Liver (tissue), 9 donors: Measurements from ENCODE around the gene REG3A. TPM values are rescaled to one million over a fixed set of nuclear protein-coding genes. Genes with fewer than 3 reads are reported as not detected.

Source experiments
- DNase-seq: peaks from one replicate; pipeline ENCODE4 v3.0.0-alpha.2; 2017; ENCODE audit warnings: low spot score
- H3K27ac ChIP-seq, 2 donors: one replicate each; pipeline ENCODE4 v1.7.0; 2013; ENCODE audit warnings: inconsistent platforms in 2 of 2, low read length in 2 of 2, control low read depth in 1 of 2, low read depth in 1 of 2, mild to moderate bottlenecking in 1 of 2
- H3K27me3 ChIP-seq, 4 donors: one replicate each; pipeline versions ENCODE4 v1.6.1 to v1.7.0; 2013; ENCODE audit warnings: low read length in 3 of 4, inconsistent platforms in 1 of 4, mild to moderate bottlenecking in 1 of 4, moderate library complexity in 1 of 4; ENCODE audit not compliant: control insufficient read depth in 4 of 4, insufficient read depth in 4 of 4
- H3K36me3 ChIP-seq, 4 donors: one replicate each; pipeline versions ENCODE4 v1.6.1 to v1.7.0; 2013; ENCODE audit warnings: low read length in 3 of 4, mild to moderate bottlenecking in 3 of 4, low read depth in 1 of 4, moderate library complexity in 1 of 4; ENCODE audit not compliant: control insufficient read depth in 4 of 4, insufficient read depth in 3 of 4
- H3K4me1 ChIP-seq, 4 donors: one replicate each; pipeline versions ENCODE4 v1.6.1 to v1.7.0; 2013; ENCODE audit warnings: low read length in 3 of 4, mild to moderate bottlenecking in 3 of 4, moderate library complexity in 1 of 4; ENCODE audit not compliant: control insufficient read depth in 4 of 4, insufficient read depth in 4 of 4
- H3K4me3 ChIP-seq, 3 donors: one replicate each; pipeline versions ENCODE4 v1.6.1 to v1.7.0; 2013; ENCODE audit warnings: low read length in 3 of 3, control low read depth in 1 of 3, low read depth in 1 of 3, mild to moderate bottlenecking in 1 of 3
- H3K9ac ChIP-seq, 2 donors: one replicate each; pipeline ENCODE4 v1.7.0; 2013; ENCODE audit warnings: low read length in 2 of 2, mild to moderate bottlenecking in 2 of 2, moderate library complexity in 2 of 2, control low read depth in 1 of 2, low read depth in 1 of 2
- H3K9me3 ChIP-seq, 4 donors: one replicate each; pipeline versions ENCODE4 v1.6.1 to v1.7.0; 2013; ENCODE audit warnings: low read length in 3 of 4; ENCODE audit not compliant: control insufficient read depth in 4 of 4
- EGR1 ChIP-seq, 2 donors: IDR thresholded peaks; 2 replicates each; pipeline ENCODE4 v1.6.1; 2016 to 2018; ENCODE audit warnings: antibody characterized with exemption in 2 of 2, low read depth in 2 of 2
- FOXA1 ChIP-seq: IDR thresholded peaks from 2 replicates; pipeline ENCODE4 v1.6.1; 2016; ENCODE audit warnings: antibody characterized with exemption
- FOXA2 ChIP-seq: IDR thresholded peaks from 2 replicates; pipeline ENCODE4 v1.6.1; 2016; ENCODE audit warnings: antibody characterized with exemption
- GABPA ChIP-seq, 2 donors: IDR thresholded peaks in 1 of 2; conservative IDR thresholded peaks in 1 of 2; 2 replicates each; pipeline ENCODE4 v1.6.1; 2016; ENCODE audit warnings: antibody characterized with exemption in 2 of 2, mild to moderate bottlenecking in 1 of 2, moderate library complexity in 1 of 2
- HNF4G ChIP-seq: IDR thresholded peaks from 2 replicates; pipeline ENCODE4 v1.6.1; 2016; ENCODE audit warnings: antibody characterized with exemption
- JUND ChIP-seq, 2 donors: IDR thresholded peaks; 2 replicates each; pipeline ENCODE4 v1.6.1; 2016; ENCODE audit warnings: antibody characterized with exemption in 2 of 2
- NR2F2 ChIP-seq: IDR thresholded peaks from 2 replicates; pipeline ENCODE4 v1.6.1; 2016; ENCODE audit warnings: antibody characterized with exemption
- RAD21 ChIP-seq, 2 donors: IDR thresholded peaks; 2 replicates each; pipeline ENCODE4 v1.6.1; 2016; ENCODE audit warnings: antibody characterized with exemption in 2 of 2, mild to moderate bottlenecking in 2 of 2
- RXRA ChIP-seq, 2 donors: IDR thresholded peaks; 2 replicates each; pipeline ENCODE4 v1.6.1; 2017 to 2018; ENCODE audit warnings: antibody characterized with exemption in 2 of 2, mild to moderate bottlenecking in 1 of 2
- SP1 ChIP-seq: IDR thresholded peaks from 2 replicates; pipeline ENCODE4 v1.6.1; 2018; ENCODE audit warnings: antibody characterized with exemption, mild to moderate bottlenecking
- TAF1 ChIP-seq: conservative IDR thresholded peaks from 2 replicates; pipeline ENCODE4 v1.6.1; 2016; ENCODE audit warnings: antibody characterized with exemption, mild to moderate bottlenecking
- YY1 ChIP-seq: IDR thresholded peaks from 2 replicates; pipeline ENCODE4 v1.6.1; 2016; ENCODE audit warnings: antibody characterized with exemption, mild to moderate bottlenecking
- polyA plus RNA-seq, 2 donors: library from polyadenylated mRNA; stranded (reverse) in 1 of 2; unstranded in 1 of 2; fragments of 200-250 nt in 1 of 2; fragments of >200 nt in 1 of 2; fragmentation: Nextera tagmentation in 1 of 2; extraction: Ambion mirVana in 1 of 2; gene quantifications; one replicate each; pipeline versions ENCODE4 v1.2.1 to v1.2.3, GENCODE V29; 2013 to 2015
- total RNA-seq, 2 donors: library from RNA; depleted of rRNA; stranded (reverse); fragments of >200 nt; gene quantifications; one replicate each; pipeline ENCODE4 v1.2.3, GENCODE V29; 2014
- TF ChIP-seq, protein P1 (sequence below): IDR thresholded peaks from 2 replicates; pipeline ENCODE4 v1.6.1; 2016; ENCODE audit warnings: antibody characterized with exemption, mild to moderate bottlenecking
- TF ChIP-seq, protein P2 (sequence below): IDR thresholded peaks from 2 replicates; pipeline ENCODE4 v1.6.1; 2016; ENCODE audit warnings: antibody characterized with exemption
- TF ChIP-seq, protein P3 (sequence below): IDR thresholded peaks from 2 replicates; pipeline ENCODE4 v1.6.1; 2016; ENCODE audit warnings: antibody characterized with exemption
- TF ChIP-seq, protein P4 (sequence below): fragments of 150-350 bp; IDR thresholded peaks from 2 replicates; pipeline ENCODE4 v1.5.1; 2017; ENCODE audit warnings: improper control_type of control experiment, low read depth, low read length; ENCODE audit not compliant: missing input control
- TF ChIP-seq, protein P5 (sequence below): IDR thresholded peaks from 2 replicates; pipeline ENCODE4 v1.6.1; 2016; ENCODE audit warnings: antibody characterized with exemption
- donor health status: healthy.
- donor health status: healthy.
- donor health status: healthy.
- donor health status: healthy.
- donor health status: healthy.

REG3A gene
- total and polyA plus RNA-seq, 4 donors = 0.15 TPM; not detected in 3

DNA sequence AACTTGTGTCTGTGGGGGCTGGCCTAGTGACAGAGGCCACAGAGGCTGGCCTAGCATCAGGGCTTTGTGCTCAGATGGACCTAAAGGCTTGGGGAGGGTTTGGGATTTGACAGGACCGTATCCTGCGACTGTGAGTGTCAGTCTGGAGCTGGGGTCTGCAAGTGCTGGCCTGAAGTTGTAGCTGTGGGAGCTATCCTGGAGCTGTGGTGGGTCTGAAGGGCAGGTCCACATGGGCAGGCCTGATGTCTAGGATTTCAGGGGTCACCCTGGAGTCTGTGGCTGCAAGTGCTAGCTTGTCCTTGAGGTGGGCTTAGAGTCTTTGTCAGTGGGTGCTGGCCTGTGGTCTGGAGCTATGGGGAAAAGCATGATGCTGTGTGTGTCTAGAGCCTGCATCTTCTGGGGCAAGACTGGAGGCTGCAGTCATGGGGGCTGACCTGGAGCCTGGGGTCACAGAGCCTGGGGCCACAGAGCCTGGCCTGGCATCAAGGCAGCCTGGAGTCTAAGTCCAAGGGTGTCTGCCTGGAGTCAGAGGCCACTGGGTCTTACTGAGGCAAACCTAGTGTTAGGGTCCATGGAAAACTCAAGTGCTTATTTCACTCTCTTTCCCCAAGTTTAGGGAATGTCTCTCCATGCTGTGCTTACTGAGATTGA, 3.6 kb downstream of the REG3A start (continued):
- TF ChIP-seq, protein P1, sequence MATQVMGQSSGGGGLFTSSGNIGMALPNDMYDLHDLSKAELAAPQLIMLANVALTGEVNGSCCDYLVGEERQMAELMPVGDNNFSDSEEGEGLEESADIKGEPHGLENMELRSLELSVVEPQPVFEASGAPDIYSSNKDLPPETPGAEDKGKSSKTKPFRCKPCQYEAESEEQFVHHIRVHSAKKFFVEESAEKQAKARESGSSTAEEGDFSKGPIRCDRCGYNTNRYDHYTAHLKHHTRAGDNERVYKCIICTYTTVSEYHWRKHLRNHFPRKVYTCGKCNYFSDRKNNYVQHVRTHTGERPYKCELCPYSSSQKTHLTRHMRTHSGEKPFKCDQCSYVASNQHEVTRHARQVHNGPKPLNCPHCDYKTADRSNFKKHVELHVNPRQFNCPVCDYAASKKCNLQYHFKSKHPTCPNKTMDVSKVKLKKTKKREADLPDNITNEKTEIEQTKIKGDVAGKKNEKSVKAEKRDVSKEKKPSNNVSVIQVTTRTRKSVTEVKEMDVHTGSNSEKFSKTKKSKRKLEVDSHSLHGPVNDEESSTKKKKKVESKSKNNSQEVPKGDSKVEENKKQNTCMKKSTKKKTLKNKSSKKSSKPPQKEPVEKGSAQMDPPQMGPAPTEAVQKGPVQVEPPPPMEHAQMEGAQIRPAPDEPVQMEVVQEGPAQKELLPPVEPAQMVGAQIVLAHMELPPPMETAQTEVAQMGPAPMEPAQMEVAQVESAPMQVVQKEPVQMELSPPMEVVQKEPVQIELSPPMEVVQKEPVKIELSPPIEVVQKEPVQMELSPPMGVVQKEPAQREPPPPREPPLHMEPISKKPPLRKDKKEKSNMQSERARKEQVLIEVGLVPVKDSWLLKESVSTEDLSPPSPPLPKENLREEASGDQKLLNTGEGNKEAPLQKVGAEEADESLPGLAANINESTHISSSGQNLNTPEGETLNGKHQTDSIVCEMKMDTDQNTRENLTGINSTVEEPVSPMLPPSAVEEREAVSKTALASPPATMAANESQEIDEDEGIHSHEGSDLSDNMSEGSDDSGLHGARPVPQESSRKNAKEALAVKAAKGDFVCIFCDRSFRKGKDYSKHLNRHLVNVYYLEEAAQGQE = no peak

DNA sequence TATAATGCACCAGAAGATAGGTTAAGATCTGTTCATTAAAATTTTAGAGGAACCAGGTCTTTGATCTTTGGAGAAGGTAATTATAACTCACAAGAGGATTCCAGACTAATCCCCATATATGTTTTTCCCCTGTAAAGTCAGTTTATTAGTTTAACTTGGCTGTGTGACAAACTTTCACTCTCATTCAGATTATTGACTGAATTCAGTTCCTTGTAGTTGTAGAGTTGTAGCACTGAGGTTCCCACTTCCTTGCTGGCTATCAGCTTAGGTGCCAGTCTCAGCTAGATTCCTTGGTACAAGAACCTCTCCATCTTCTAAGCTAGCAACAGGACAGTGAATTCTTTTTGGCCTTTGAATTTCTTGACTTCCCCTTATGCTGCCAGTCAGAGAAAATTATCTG, 20.1 kb downstream of the REG3A start:
- no peak for DNase-seq
- no peaks in the 10 kb centered on the region for H3K27me3 ChIP-seq

More for the DNA sequence above, 20.1 kb downstream of the REG3A start:
- H3K4me1 ChIP-seq = no peaks in the 10 kb centered on the region
- no peak overlapping the region for H3K4me3 ChIP-seq
- H3K9ac ChIP-seq = no peak overlapping the region
- H3K27ac ChIP-seq = no peak overlapping the region
- TF ChIP-seq RAD21 (IDR thresholded peaks at IDR 0.05) (no peak), JUND (IDR thresholded peaks at IDR 0.05) (no peak), NR2F2 (no peak), SP1 (no peak), EGR1 (IDR thresholded peaks at IDR 0.05; ENCODE audit: low read depth in 2 of 2) (no peak), YY1 (no peak), HNF4G (no peak), FOXA2 (no peak), FOXA1 (no peak), TAF1 (no peak), GABPA (IDR thresholded peaks at IDR 0.05 in 1 of 2, conservative IDR thresholded peaks at IDR 0.05 in 1 of 2) (no peak), RXRA (IDR thresholded peaks at IDR 0.05) (no peak)
- TF ChIP-seq, protein P2, sequence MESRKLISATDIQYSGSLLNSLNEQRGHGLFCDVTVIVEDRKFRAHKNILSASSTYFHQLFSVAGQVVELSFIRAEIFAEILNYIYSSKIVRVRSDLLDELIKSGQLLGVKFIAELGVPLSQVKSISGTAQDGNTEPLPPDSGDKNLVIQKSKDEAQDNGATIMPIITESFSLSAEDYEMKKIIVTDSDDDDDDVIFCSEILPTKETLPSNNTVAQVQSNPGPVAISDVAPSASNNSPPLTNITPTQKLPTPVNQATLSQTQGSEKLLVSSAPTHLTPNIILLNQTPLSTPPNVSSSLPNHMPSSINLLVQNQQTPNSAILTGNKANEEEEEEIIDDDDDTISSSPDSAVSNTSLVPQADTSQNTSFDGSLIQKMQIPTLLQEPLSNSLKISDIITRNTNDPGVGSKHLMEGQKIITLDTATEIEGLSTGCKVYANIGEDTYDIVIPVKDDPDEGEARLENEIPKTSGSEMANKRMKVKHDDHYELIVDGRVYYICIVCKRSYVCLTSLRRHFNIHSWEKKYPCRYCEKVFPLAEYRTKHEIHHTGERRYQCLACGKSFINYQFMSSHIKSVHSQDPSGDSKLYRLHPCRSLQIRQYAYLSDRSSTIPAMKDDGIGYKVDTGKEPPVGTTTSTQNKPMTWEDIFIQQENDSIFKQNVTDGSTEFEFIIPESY = no peak
- TF ChIP-seq, protein P3, sequence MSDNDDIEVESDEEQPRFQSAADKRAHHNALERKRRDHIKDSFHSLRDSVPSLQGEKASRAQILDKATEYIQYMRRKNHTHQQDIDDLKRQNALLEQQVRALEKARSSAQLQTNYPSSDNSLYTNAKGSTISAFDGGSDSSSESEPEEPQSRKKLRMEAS = no peak
- TF ChIP-seq, protein P4, sequence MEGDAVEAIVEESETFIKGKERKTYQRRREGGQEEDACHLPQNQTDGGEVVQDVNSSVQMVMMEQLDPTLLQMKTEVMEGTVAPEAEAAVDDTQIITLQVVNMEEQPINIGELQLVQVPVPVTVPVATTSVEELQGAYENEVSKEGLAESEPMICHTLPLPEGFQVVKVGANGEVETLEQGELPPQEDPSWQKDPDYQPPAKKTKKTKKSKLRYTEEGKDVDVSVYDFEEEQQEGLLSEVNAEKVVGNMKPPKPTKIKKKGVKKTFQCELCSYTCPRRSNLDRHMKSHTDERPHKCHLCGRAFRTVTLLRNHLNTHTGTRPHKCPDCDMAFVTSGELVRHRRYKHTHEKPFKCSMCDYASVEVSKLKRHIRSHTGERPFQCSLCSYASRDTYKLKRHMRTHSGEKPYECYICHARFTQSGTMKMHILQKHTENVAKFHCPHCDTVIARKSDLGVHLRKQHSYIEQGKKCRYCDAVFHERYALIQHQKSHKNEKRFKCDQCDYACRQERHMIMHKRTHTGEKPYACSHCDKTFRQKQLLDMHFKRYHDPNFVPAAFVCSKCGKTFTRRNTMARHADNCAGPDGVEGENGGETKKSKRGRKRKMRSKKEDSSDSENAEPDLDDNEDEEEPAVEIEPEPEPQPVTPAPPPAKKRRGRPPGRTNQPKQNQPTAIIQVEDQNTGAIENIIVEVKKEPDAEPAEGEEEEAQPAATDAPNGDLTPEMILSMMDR = no peak
- TF ChIP-seq, protein P5, sequence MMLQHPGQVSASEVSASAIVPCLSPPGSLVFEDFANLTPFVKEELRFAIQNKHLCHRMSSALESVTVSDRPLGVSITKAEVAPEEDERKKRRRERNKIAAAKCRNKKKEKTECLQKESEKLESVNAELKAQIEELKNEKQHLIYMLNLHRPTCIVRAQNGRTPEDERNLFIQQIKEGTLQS = no peak
- TF ChIP-seq, protein P1 = no peak
- no peaks in the 10 kb centered on the region for H3K9me3 ChIP-seq
- no peaks in the 10 kb centered on the region for H3K36me3 ChIP-seq
